Measurements from ENCODE around the gene C19orf38. TPM values are rescaled to one million over a fixed set of nuclear protein-coding genes. Genes with fewer than 3 reads are reported as not detected.

Gene C19orf38
- total and polyA plus RNA-seq, 2 experiments from 2014 or later = 0.45 TPM; not detected in 1

DNA sequence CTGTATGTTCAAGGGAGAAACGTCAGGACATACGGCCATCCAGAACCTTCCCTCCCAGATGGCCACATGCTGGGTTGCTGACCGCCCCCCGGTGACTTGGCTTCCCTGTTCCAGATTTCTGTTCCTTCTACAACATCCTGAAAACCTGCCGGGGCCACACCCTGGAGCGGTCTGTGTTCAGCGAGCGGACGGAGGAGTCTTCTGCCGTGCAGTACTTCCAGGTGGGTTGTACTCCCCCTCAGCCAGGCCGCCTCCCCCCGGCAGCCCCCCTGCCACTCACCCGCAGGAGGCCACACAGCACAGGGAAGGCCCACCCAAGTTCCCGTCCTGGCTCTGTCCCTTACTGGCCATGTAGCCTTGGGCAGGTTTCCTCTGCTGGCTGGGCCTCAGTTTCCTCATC, 59.7 kb downstream of the C19orf38 start:
- no peak for DNase-seq (ENCODE audit: low spot score)

More for the DNA sequence above, 59.7 kb downstream of the C19orf38 start:
- Histone ChIP-seq H3K4me1 (ENCODE audit: insufficient read depth) (no peaks in the 10 kb centered on the region), H2AFZ (no peak overlapping the region), H3K4me3 (no peak overlapping the region), H3K79me2 (replicated peaks; ENCODE audit: insufficient read depth) (peaks cover 19% of the 10 kb centered on the region), H4K20me1 (replicated peaks; ENCODE audit: insufficient read depth) (peaks cover 14% of the 10 kb centered on the region; the same call in 1 of the 2 replicates), H3K36me3 (ENCODE audit: insufficient read depth) (peaks cover 5% of the 10 kb centered on the region), H3K4me2 (no peak overlapping the region), H3K27me3 (ENCODE audit: insufficient read depth) (no peaks in the 10 kb centered on the region), H3K9me2 (ENCODE audit: insufficient read depth) (no peaks in the 10 kb centered on the region), H3F3A (replicated peaks; ENCODE audit: low read depth) (0 out of 2 replicates have a peak, but pooled peaks cover 14% of the 10 kb centered on the region), H3K27ac (ENCODE audit: low read depth) (no peak overlapping the region)
- H3K36me3 Mint-ChIP-seq (ENCODE audit: low read depth) = peaks cover 53% of the 10 kb centered on the region
- H3K4me3 Mint-ChIP-seq = no peak overlapping the region
- no peaks in the 10 kb centered on the region for H3K4me1 Mint-ChIP-seq
- peaks cover 5% of the 10 kb centered on the region for H3K27me3 Mint-ChIP-seq (ENCODE audit: insufficient read depth, low read depth, poor library complexity)
- peaks cover 3% of the 10 kb centered on the region for H3K9me3 Mint-ChIP-seq
- ATAC-seq = no peak
- TF ChIP-seq, protein P1, sequence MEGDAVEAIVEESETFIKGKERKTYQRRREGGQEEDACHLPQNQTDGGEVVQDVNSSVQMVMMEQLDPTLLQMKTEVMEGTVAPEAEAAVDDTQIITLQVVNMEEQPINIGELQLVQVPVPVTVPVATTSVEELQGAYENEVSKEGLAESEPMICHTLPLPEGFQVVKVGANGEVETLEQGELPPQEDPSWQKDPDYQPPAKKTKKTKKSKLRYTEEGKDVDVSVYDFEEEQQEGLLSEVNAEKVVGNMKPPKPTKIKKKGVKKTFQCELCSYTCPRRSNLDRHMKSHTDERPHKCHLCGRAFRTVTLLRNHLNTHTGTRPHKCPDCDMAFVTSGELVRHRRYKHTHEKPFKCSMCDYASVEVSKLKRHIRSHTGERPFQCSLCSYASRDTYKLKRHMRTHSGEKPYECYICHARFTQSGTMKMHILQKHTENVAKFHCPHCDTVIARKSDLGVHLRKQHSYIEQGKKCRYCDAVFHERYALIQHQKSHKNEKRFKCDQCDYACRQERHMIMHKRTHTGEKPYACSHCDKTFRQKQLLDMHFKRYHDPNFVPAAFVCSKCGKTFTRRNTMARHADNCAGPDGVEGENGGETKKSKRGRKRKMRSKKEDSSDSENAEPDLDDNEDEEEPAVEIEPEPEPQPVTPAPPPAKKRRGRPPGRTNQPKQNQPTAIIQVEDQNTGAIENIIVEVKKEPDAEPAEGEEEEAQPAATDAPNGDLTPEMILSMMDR (conservative IDR thresholded peaks at IDR 0.05; ENCODE audit: low read depth in 2 of 2) = no peak
- no peak for TF ChIP-seq NANOG (IDR thresholded peaks at IDR 0.05; ENCODE audit: borderline replicate concordance)
- TF ChIP-seq, protein P2, sequence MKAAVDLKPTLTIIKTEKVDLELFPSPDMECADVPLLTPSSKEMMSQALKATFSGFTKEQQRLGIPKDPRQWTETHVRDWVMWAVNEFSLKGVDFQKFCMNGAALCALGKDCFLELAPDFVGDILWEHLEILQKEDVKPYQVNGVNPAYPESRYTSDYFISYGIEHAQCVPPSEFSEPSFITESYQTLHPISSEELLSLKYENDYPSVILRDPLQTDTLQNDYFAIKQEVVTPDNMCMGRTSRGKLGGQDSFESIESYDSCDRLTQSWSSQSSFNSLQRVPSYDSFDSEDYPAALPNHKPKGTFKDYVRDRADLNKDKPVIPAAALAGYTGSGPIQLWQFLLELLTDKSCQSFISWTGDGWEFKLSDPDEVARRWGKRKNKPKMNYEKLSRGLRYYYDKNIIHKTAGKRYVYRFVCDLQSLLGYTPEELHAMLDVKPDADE (IDR thresholded peaks at IDR 0.05) = no peak
- no peak for TF ChIP-seq CREB1 (CRISPR knock-in tag; IDR thresholded peaks at IDR 0.05; ENCODE audit: low read depth)
- TF ChIP-seq ZNF331 (CRISPR knock-in tag; IDR thresholded peaks at IDR 0.05; ENCODE audit: low read depth) = no peak
- no peak for TF ChIP-seq ZNF114 (CRISPR knock-in tag; IDR thresholded peaks at IDR 0.05)
- TF ChIP-seq EZH2phosphoT487 (IDR thresholded peaks at IDR 0.05; ENCODE audit: unreplicated experiment) = no peak
- TF ChIP-seq, protein P3, sequence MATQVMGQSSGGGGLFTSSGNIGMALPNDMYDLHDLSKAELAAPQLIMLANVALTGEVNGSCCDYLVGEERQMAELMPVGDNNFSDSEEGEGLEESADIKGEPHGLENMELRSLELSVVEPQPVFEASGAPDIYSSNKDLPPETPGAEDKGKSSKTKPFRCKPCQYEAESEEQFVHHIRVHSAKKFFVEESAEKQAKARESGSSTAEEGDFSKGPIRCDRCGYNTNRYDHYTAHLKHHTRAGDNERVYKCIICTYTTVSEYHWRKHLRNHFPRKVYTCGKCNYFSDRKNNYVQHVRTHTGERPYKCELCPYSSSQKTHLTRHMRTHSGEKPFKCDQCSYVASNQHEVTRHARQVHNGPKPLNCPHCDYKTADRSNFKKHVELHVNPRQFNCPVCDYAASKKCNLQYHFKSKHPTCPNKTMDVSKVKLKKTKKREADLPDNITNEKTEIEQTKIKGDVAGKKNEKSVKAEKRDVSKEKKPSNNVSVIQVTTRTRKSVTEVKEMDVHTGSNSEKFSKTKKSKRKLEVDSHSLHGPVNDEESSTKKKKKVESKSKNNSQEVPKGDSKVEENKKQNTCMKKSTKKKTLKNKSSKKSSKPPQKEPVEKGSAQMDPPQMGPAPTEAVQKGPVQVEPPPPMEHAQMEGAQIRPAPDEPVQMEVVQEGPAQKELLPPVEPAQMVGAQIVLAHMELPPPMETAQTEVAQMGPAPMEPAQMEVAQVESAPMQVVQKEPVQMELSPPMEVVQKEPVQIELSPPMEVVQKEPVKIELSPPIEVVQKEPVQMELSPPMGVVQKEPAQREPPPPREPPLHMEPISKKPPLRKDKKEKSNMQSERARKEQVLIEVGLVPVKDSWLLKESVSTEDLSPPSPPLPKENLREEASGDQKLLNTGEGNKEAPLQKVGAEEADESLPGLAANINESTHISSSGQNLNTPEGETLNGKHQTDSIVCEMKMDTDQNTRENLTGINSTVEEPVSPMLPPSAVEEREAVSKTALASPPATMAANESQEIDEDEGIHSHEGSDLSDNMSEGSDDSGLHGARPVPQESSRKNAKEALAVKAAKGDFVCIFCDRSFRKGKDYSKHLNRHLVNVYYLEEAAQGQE (IDR thresholded peaks at IDR 0.05; ENCODE audit: unreplicated experiment) = no peak
- no peak for TF ChIP-seq ZNF462 (CRISPR knock-in tag; IDR thresholded peaks at IDR 0.05)
- no peak for TF ChIP-seq EZH2 (IDR thresholded peaks at IDR 0.05; ENCODE audit: low read depth, unreplicated experiment)
- no peak for TF ChIP-seq STAT1 (IDR thresholded peaks at IDR 0.05; ENCODE audit: unreplicated experiment)
- TF ChIP-seq POLR2AphosphoS5 (IDR thresholded peaks at IDR 0.05; ENCODE audit: low read depth) = no peak
- no peak for TF ChIP-seq JUNB (IDR thresholded peaks at IDR 0.05; ENCODE audit: unreplicated experiment)
- no peak overlapping the region for H3K27ac Mint-ChIP-seq
